OCI-LY1 (cell line): ENCODE measurements around the gene WHRN.

Experiments used
- H2AFZ ChIP-seq: fragments of 200-600 bp; sonication (generic), shearing (Covaris generic); 2 replicates; pipeline ENCODE4 v1.6.0; 2014; ENCODE audit warnings: antibody characterized with exemption, mild to moderate bottlenecking, low read length
- H3F3A ChIP-seq: fragments of 200-600 bp; sonication (generic), shearing (Covaris generic); 2 replicates; pipeline ENCODE4 v1.6.0; 2014; ENCODE audit warnings: mild to moderate bottlenecking, antibody characterized with exemption, low read length, moderate library complexity; ENCODE audit not compliant: insufficient read depth
- H3K27ac ChIP-seq: fragments of 200-600 bp; sonication (generic); 2 replicates; pipeline ENCODE4 v1.5.1; 2014; ENCODE audit warnings: low read length, mixed run types, mild to moderate bottlenecking, low read depth; ENCODE audit not compliant: poor library complexity, severe bottlenecking
- H3K27me3 ChIP-seq: fragments of 200-600 bp; sonication (generic); 2 replicates; pipeline ENCODE4 v1.6.0; 2014; ENCODE audit warnings: antibody characterized with exemption, mild to moderate bottlenecking, low read length, moderate library complexity; ENCODE audit not compliant: insufficient read depth
- H3K36me3 ChIP-seq: fragments of 200-600 bp; sonication (generic); 2 replicates; pipeline ENCODE4 v1.6.1; 2014; ENCODE audit warnings: mild to moderate bottlenecking, antibody characterized with exemption, low read length, moderate library complexity, mixed read lengths; ENCODE audit not compliant: insufficient read depth
- H3K4me1 ChIP-seq: fragments of 200-600 bp; sonication (generic); 2 replicates; pipeline ENCODE4 v1.5.1; 2014; ENCODE audit warnings: mild to moderate bottlenecking, low read length, moderate library complexity; ENCODE audit not compliant: insufficient read depth, severe bottlenecking
- H3K4me2 ChIP-seq: fragments of 200-600 bp; sonication (generic), shearing (Covaris generic); 2 replicates; pipeline ENCODE4 v1.6.1; 2014; ENCODE audit warnings: low read length
- H3K4me3 ChIP-seq: fragments of 200-600 bp; sonication (generic); 2 replicates; pipeline ENCODE4 v1.5.1; 2014; ENCODE audit warnings: low read length, low read depth, mild to moderate bottlenecking, mixed read lengths; ENCODE audit not compliant: poor library complexity, severe bottlenecking
- H3K79me2 ChIP-seq: fragments of 200-600 bp; shearing (Covaris generic); 2 replicates; pipeline ENCODE4 v1.6.1; 2016; ENCODE audit warnings: mixed run types, low read length, mixed read lengths; ENCODE audit not compliant: insufficient read depth
- H3K9ac ChIP-seq: fragments of 200-600 bp; sonication (generic), shearing (Covaris generic); 2 replicates; pipeline ENCODE4 v1.6.1; 2014; ENCODE audit warnings: mild to moderate bottlenecking, low read length, mixed read lengths
- H3K9me2 ChIP-seq: fragments of 200-600 bp; sonication (generic), shearing (Covaris generic); 2 replicates; pipeline ENCODE4 v1.6.1; 2014; ENCODE audit warnings: low read depth, mild to moderate bottlenecking, low read length, mixed read lengths
- H3K9me3 ChIP-seq: fragments of 200-600 bp; shearing (Covaris generic); 2 replicates; pipeline ENCODE4 v1.6.1; 2014; ENCODE audit warnings: low read length, mixed read lengths
- H4K20me1 ChIP-seq: fragments of 200-600 bp; sonication (generic), shearing (Covaris generic); 2 replicates; pipeline ENCODE4 v1.6.0; 2016; ENCODE audit warnings: mild to moderate bottlenecking, low read length; ENCODE audit not compliant: insufficient read depth
- CTCF ChIP-seq: fragments of 200-600 bp; sonication (generic), shearing (Covaris generic); IDR thresholded peaks from 2 replicates; pipeline ENCODE4 v1.5.1; 2017; ENCODE audit warnings: mild to moderate bottlenecking, antibody characterized with exemption, low read length, moderate library complexity, mixed read lengths
- EZH2 ChIP-seq: fragments of 200-600 bp; sonication (generic), shearing (Covaris generic); IDR thresholded peaks from 2 replicates; pipeline ENCODE4 v1.8.0; 2017; ENCODE audit warnings: borderline replicate concordance, mixed run types, mild to moderate bottlenecking, antibody characterized with exemption, low read length, moderate library complexity, mixed read lengths

WHRN gene

GRCh38 chr9:114370251-114370967 lies 134.9 kb downstream of the WHRN start:
- Histone ChIP-seq H3K36me3 (peaks cover 52% of the 10 kb centered on the region; the same call in 1 of the 2 replicates), H3K9ac (peak overlapping the region; percentile 49), H3K4me1 (peaks cover 97% of the 10 kb centered on the region), H3K9me3 (no peaks in the 10 kb centered on the region), H4K20me1 (no peaks in the 10 kb centered on the region), H2AFZ (no peak overlapping the region), H3K27ac (peak overlapping the region; percentile 99), H3K27me3 (no peaks in the 10 kb centered on the region), H3K79me2 (no peaks in the 10 kb centered on the region), H3F3A (peaks cover 8% of the 10 kb centered on the region), H3K4me2 (peak overlapping the region; percentile 27), H3K9me2 (no peaks in the 10 kb centered on the region), H3K4me3 (no peak overlapping the region)
- TF ChIP-seq CTCF (no peak), EZH2 (no peak)

GRCh38 chr9:114369216-114370130 lies 135.8 kb downstream of the WHRN start:
- Histone ChIP-seq H3K4me3 (no peak overlapping the region), H3K36me3 (peaks cover 60% of the 10 kb centered on the region), H3K79me2 (no peaks in the 10 kb centered on the region), H3K27ac (peak overlapping the region; percentile 99), H3K4me1 (peaks cover 97% of the 10 kb centered on the region), H3K9me2 (no peaks in the 10 kb centered on the region), H2AFZ (no peak overlapping the region), H3K9me3 (no peaks in the 10 kb centered on the region), H4K20me1 (no peaks in the 10 kb centered on the region), H3K4me2 (peak overlapping the region; percentile 27; the same call in 1 of the 2 replicates), H3F3A (peaks cover 4% of the 10 kb centered on the region), H3K9ac (peak overlapping the region; percentile 49; the same call in 1 of the 2 replicates), H3K27me3 (no peaks in the 10 kb centered on the region)
- TF ChIP-seq EZH2 (no peak), CTCF (no peak)

- Histone ChIP-seq H3K36me3 (peaks cover 62% of the 10 kb centered on the region), H3K9ac (peak overlapping the region; percentile 62), H4K20me1 (no peaks in the 10 kb centered on the region), H3K4me3 (peak overlapping the region; percentile 32), H3F3A (peaks cover 4% of the 10 kb centered on the region; the same call in 1 of the 2 replicates), H2AFZ (no peak overlapping the region), H3K4me2 (peak overlapping the region; percentile 53), H3K27ac (peak overlapping the region; percentile 97), H3K79me2 (no peaks in the 10 kb centered on the region), H3K4me1 (peaks cover 83% of the 10 kb centered on the region), H3K27me3 (no peaks in the 10 kb centered on the region), H3K9me2 (no peaks in the 10 kb centered on the region), H3K9me3 (no peaks in the 10 kb centered on the region)
- TF ChIP-seq EZH2, result no peak
- TF ChIP-seq CTCF, result no peak
These were observed 137.3 kb downstream of the WHRN start for GRCh38 chr9:114367772-114368569.
